Esophagus squamous epithelium (tissue), 4 donors: ENCODE results near the gene CFAP47.

Experiments
- CTCF ChIP-seq, 6 experiments: fragments of 450-650 bp in 4 of 6; fragments of 200-600 bp in 2 of 6; sonication (generic) in 2 of 6; IDR thresholded peaks; one replicate each; pipeline ENCODE4 v1.5.1; 2016 to 2019; ENCODE audit warnings: antibody characterized with exemption in 6 of 6, mild to moderate bottlenecking in 4 of 6, moderate library complexity in 4 of 6
- POLR2A ChIP-seq, 4 donors: fragments of 450-650 bp; IDR thresholded peaks; one replicate each; pipeline ENCODE4 v1.6.1; 2017; ENCODE audit warnings: antibody characterized with exemption in 4 of 4, mild to moderate bottlenecking in 4 of 4, moderate library complexity in 3 of 4

GRCh38 chrX:36388901-36389300 is 469.4 kb downstream of the CFAP47 start:
- no peak for TF ChIP-seq CTCF (IDR thresholded peaks at IDR 0.05)
- TF ChIP-seq POLR2A (IDR thresholded peaks at IDR 0.05) = no peak
